Measurements from ENCODE around the gene AHCYL1. TPM values are rescaled to one million over a fixed set of nuclear protein-coding genes. Genes with fewer than 3 reads are reported as not detected.

The AHCYL1 gene
- polyA plus RNA-seq, 1 donor (not counting 4 experiments of a cell fraction or from before 2014, with no cell fraction given) = 64.8 TPM

DNA sequence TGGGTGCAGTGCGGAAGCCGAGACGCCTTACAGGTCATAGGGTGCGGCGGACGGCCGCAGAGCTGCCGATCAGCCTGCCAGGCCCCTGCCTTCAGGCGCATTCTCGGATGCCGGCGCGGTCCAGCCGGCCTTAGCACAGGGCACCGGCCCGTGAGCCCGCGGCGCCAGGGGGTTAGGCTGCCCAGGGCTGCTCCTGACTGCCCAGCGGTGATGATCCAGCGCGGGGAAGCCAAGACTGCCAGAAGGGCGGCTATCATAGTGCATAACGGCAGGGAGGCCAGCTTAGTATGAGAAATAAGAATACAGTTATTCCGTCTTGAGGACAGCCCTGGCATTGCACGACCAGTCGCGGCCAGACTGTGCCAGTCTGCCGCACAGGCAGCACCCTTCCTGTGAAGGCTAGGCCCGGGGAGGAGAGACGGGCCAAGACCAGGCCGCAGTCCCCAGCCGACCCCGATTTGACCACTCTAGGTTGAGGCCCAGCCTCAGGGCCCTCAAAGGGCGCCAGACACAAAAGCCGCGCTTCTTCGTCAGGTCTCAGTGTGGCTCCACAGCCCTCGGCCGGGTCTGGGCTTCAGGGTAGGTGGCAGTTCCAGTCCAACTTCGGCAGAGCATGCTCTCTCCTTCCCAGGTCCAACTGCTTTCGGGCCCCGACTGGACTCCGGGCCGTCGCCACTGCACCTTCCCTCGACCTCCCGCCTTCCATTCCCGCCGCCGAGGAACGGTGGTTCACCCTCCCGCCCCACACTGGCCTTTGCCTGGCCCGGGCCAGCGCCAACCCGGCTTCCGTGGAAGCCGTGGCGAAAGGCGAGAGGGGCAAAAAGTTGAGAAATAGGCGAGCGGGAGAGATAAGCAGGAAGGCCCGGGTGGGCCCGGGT, 85.1 kb downstream of the AHCYL1 start:
- Histone ChIP-seq H3K79me2 (ENCODE audit: control insufficient read depth, insufficient read depth, low read length) (no peaks in the 10 kb centered on the region), H3K4me1 (ENCODE audit: control insufficient read depth, extremely low read depth, insufficient read depth, low read length) (no peaks in the 10 kb centered on the region), H3K36me3 (ENCODE audit: control insufficient read depth in 2 of 2, extremely low read depth in 1 of 2, insufficient read depth in 2 of 2, low read length in 2 of 2) (no peaks in the 10 kb centered on the region), H3K27me3 (ENCODE audit: control insufficient read depth, extremely low read depth, insufficient read depth, low read length) (peaks cover 74% of the 10 kb centered on the region), H3K9ac (ENCODE audit: control insufficient read depth, extremely low read depth, insufficient read depth, low read length) (no peak overlapping the region), H3K27ac (ENCODE audit: control insufficient read depth, insufficient read depth, low read length) (no peak overlapping the region), H3K9me3 (ENCODE audit: control insufficient read depth, low read depth, low read length) (peaks cover 9% of the 10 kb centered on the region), H2AFZ (ENCODE audit: control insufficient read depth, low read length) (no peak overlapping the region), H3K4me2 (ENCODE audit: control insufficient read depth, extremely low read depth, insufficient read depth, low read depth, low read length) (no peak overlapping the region), H4K20me1 (ENCODE audit: control insufficient read depth, extremely low read depth, insufficient read depth, low read length) (no peaks in the 10 kb centered on the region), H3K4me3 (ENCODE audit: control insufficient read depth in 2 of 3, extremely low read depth in 1 of 3, insufficient read depth in 2 of 3, low read depth in 1 of 3, low read length in 3 of 3) (no peak overlapping the region), H3K9me1 (ENCODE audit: control insufficient read depth, extremely low read depth, insufficient read depth, low read length) (no peaks in the 10 kb centered on the region)
- dilution Hi-C loops (cut with MboI; ENCODE audit: extremely low pct_ligation_motif_present, low sequenced_read_pairs) = no loop called here
- TF ChIP-seq EZH2 (IDR thresholded peaks at IDR 0.05; ENCODE audit: low read length) = peak; percentile 90
- TF ChIP-seq, protein P1, sequence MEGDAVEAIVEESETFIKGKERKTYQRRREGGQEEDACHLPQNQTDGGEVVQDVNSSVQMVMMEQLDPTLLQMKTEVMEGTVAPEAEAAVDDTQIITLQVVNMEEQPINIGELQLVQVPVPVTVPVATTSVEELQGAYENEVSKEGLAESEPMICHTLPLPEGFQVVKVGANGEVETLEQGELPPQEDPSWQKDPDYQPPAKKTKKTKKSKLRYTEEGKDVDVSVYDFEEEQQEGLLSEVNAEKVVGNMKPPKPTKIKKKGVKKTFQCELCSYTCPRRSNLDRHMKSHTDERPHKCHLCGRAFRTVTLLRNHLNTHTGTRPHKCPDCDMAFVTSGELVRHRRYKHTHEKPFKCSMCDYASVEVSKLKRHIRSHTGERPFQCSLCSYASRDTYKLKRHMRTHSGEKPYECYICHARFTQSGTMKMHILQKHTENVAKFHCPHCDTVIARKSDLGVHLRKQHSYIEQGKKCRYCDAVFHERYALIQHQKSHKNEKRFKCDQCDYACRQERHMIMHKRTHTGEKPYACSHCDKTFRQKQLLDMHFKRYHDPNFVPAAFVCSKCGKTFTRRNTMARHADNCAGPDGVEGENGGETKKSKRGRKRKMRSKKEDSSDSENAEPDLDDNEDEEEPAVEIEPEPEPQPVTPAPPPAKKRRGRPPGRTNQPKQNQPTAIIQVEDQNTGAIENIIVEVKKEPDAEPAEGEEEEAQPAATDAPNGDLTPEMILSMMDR (optimal IDR thresholded peaks at IDR 0.05 in 1 of 3, IDR thresholded peaks at IDR 0.05 in 1 of 3, conservative IDR thresholded peaks at IDR 0.05 in 1 of 3; ENCODE audit: extremely low read depth in 1 of 3, insufficient read depth in 2 of 3, low read length in 3 of 3) = no peak
- DNase-seq (ENCODE audit: low read depth, low spot score) (no peak), FAIRE-seq (no peak)

DNA sequence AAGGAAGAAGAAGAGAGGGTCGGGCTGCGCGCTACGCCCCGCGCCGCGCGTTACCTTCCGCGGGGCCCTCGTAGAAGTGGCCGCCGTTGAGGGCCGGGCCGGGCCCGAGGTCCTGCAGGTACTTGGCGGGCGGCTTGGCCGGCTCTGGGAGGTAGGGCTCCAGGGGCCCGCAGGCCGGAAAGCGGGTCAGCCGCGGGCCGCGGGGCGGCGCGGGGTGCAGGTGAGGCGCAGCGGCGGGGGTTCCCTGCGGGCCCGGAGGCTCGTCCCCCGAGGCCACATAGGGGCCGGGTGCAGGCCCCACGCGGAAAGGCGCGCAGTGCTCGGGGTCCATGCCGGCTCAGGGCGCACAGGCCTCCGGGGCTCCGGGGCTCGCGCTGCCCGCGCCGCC, 85.7 kb downstream of the AHCYL1 start:
- peaks cover 9% of the 10 kb centered on the region for H3K9me3 ChIP-seq (ENCODE audit: control insufficient read depth, low read depth, low read length)
- no peak overlapping the region for H3K4me2 ChIP-seq (ENCODE audit: control insufficient read depth, extremely low read depth, insufficient read depth, low read depth, low read length)
- no peaks in the 10 kb centered on the region for H3K36me3 ChIP-seq (ENCODE audit: control insufficient read depth in 2 of 2, extremely low read depth in 1 of 2, insufficient read depth in 2 of 2, low read length in 2 of 2)
- dilution Hi-C loops (cut with MboI; ENCODE audit: extremely low pct_ligation_motif_present, low sequenced_read_pairs) = no loop called here
- DNase-seq (ENCODE audit: low read depth, low spot score) (no peak), FAIRE-seq (no peak)
- H4K20me1 ChIP-seq (ENCODE audit: control insufficient read depth, extremely low read depth, insufficient read depth, low read length) = no peaks in the 10 kb centered on the region
- H3K79me2 ChIP-seq (ENCODE audit: control insufficient read depth, insufficient read depth, low read length) = no peaks in the 10 kb centered on the region
- no peak overlapping the region for H2AFZ ChIP-seq (ENCODE audit: control insufficient read depth, low read length)
- peaks cover 74% of the 10 kb centered on the region for H3K27me3 ChIP-seq (ENCODE audit: control insufficient read depth, extremely low read depth, insufficient read depth, low read length)
- no peak overlapping the region for H3K27ac ChIP-seq (ENCODE audit: control insufficient read depth, insufficient read depth, low read length)
- no peak for TF ChIP-seq EZH2 (IDR thresholded peaks at IDR 0.05; ENCODE audit: low read length)
- TF ChIP-seq, protein P1 (optimal IDR thresholded peaks at IDR 0.05 in 1 of 3, IDR thresholded peaks at IDR 0.05 in 1 of 3, conservative IDR thresholded peaks at IDR 0.05 in 1 of 3; ENCODE audit: extremely low read depth in 1 of 3, insufficient read depth in 2 of 3, low read length in 3 of 3) = no peak
- H3K4me3 ChIP-seq (ENCODE audit: control insufficient read depth in 2 of 3, extremely low read depth in 1 of 3, insufficient read depth in 2 of 3, low read depth in 1 of 3, low read length in 3 of 3) = no peak overlapping the region
- no peaks in the 10 kb centered on the region for H3K4me1 ChIP-seq (ENCODE audit: control insufficient read depth, extremely low read depth, insufficient read depth, low read length)
- H3K9me1 ChIP-seq (ENCODE audit: control insufficient read depth, extremely low read depth, insufficient read depth, low read length) = no peaks in the 10 kb centered on the region
- H3K9ac ChIP-seq (ENCODE audit: control insufficient read depth, extremely low read depth, insufficient read depth, low read length) = no peak overlapping the region
